ENCODE measurements around the gene MOB3A. TPM values are rescaled to one million over a fixed set of nuclear protein-coding genes. Genes with fewer than 3 reads are reported as not detected.

MOB3A gene
- total RNA-seq, 2 experiments from 2014 or later: 147 to 153 TPM

DNA sequence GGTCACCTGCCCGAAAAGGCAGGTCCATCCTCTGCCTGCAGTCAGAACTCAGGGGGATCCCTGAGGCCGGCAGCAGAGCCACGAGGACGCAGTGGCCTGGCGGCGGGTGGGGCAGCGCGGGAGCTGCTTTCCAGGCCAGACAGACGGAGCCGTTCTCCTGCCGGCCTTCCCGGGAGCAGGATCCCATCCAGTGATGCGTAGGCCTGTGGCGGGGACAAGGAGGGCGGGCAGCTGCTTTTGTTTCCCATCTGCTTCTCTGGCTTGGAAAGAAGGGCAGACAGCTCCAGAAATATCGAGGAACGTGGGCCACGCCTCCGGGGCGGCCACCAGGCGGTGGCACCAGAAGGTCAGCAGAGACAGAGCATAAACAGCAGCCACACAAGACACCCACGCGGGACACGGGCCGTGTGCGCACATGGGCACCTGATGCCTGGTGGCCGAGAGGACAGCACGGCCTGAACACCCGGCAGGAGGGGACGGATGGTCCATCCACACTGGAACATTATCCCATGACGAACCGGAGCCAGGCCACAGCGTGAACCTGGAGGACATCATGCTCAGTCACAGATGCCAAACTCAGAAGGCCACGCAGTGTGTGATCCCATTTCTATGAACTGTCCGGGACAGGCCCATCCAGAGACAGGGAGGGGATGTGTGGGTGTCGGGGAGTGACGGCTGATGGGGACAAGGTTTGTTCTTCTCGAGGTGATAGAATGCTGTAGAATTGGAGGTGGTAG lies 31.2 kb downstream of the MOB3A start:
- H3K27ac Mint-ChIP-seq: no peak overlapping the region
- peaks cover 19% of the 10 kb centered on the region for H3K4me1 Mint-ChIP-seq
- peaks cover 5% of the 10 kb centered on the region for H3K36me3 Mint-ChIP-seq
- DNase-seq: no peak
- H3K4me3 Mint-ChIP-seq: no peak overlapping the region
- H3K27me3 Mint-ChIP-seq: no peaks in the 10 kb centered on the region
- no peaks in the 10 kb centered on the region for H3K9me3 Mint-ChIP-seq

DNA sequence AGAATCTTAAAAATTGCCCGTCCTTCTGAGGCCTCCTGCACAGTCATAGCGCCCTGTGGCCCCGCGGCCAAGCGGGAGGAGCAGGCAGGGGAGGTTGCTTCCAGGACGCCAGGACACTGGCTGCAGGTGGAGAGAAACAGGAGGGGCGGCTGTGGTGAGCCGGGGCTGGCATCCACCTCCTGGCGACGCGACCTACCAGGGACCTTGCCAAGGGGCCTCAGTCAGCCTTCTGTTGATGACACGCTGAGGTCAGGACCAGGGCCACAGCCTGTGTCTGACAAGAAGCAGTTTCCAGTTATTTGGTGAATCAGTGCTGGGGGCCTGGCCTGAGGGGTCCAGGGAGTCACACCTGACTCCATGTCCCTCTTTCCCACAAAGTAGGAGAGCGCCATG lies 31.7 kb downstream of the MOB3A start:
- Mint-ChIP-seq H3K27ac (no peak overlapping the region), H3K4me1 (peaks cover 19% of the 10 kb centered on the region), H3K4me3 (no peak overlapping the region), H3K36me3 (no peaks in the 10 kb centered on the region), H3K9me3 (no peaks in the 10 kb centered on the region), H3K27me3 (no peaks in the 10 kb centered on the region)
- DNase-seq: no peak

DNA sequence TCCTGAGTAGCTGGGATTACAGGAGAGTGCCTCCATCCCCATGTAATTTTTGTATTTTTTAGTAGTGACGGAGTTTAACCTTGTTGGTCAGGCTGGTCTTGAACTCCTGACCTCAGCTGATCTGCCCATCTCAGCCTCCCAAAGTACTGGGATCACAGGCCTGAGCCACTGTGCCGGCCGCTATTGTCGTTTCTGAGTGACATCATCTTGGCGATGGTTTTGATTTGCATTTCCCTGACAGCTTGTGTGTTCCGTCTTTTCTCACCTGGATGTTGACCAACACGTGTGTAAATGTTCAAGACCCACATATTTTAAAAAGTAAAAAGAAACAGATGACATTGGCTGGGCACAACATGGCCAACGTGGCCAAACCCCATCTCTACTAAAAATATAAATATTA lies 32.3 kb downstream of the MOB3A start:
- peaks cover 22% of the 10 kb centered on the region for H3K4me1 Mint-ChIP-seq
- no peak overlapping the region for H3K4me3 Mint-ChIP-seq
- H3K27me3 Mint-ChIP-seq: no peaks in the 10 kb centered on the region
- H3K36me3 Mint-ChIP-seq: no peaks in the 10 kb centered on the region
- DNase-seq: no peak
- H3K9me3 Mint-ChIP-seq: no peaks in the 10 kb centered on the region
- H3K27ac Mint-ChIP-seq: no peak overlapping the region

DNA sequence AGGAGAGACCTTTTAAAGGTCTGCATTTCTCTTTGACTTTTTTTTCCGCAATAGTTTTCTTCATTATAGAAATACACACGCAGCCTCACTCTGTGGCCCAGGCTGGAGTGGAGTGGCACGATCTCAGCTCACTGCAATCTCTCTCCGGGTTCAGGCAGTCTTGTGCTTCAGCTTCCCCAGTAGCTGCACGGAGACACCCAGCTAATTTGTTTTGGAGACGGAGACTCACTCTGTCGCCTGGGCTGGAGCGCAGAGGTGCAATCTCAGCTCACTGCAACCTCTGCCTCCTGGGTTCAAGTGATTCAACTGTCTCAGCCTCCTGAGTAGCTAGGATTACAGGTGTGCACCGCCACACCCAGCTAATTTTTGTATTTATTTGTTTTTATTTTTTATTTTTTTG lies 33.4 kb downstream of the MOB3A start:
- no peak for DNase-seq
- Mint-ChIP-seq H3K27ac (peak overlapping the region; percentile 39), H3K9me3 (no peaks in the 10 kb centered on the region), H3K4me1 (peaks cover 25% of the 10 kb centered on the region), H3K36me3 (no peaks in the 10 kb centered on the region), H3K27me3 (no peaks in the 10 kb centered on the region), H3K4me3 (peak overlapping the region; percentile 88)

DNA sequence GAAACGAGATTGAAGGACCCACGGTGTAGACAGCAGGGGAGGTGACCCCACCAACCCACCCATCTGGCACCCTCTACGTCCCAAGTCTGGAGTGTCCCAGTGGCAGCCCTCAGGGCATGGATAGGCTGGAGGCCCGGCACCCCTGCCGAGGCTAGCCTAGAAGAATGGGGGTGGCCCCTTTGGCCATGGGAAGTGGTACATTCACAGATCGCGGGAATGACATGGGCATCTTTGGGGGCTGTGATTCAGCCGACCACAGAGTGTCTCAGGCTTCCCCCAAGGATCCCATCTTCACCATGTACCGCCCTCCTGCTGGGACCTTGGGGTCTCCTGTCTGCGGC lies 33.8 kb downstream of the MOB3A start:
- H3K4me1 Mint-ChIP-seq: peaks cover 25% of the 10 kb centered on the region
- H3K9me3 Mint-ChIP-seq: no peaks in the 10 kb centered on the region
- H3K27ac Mint-ChIP-seq: peak overlapping the region; percentile 95

DNA sequence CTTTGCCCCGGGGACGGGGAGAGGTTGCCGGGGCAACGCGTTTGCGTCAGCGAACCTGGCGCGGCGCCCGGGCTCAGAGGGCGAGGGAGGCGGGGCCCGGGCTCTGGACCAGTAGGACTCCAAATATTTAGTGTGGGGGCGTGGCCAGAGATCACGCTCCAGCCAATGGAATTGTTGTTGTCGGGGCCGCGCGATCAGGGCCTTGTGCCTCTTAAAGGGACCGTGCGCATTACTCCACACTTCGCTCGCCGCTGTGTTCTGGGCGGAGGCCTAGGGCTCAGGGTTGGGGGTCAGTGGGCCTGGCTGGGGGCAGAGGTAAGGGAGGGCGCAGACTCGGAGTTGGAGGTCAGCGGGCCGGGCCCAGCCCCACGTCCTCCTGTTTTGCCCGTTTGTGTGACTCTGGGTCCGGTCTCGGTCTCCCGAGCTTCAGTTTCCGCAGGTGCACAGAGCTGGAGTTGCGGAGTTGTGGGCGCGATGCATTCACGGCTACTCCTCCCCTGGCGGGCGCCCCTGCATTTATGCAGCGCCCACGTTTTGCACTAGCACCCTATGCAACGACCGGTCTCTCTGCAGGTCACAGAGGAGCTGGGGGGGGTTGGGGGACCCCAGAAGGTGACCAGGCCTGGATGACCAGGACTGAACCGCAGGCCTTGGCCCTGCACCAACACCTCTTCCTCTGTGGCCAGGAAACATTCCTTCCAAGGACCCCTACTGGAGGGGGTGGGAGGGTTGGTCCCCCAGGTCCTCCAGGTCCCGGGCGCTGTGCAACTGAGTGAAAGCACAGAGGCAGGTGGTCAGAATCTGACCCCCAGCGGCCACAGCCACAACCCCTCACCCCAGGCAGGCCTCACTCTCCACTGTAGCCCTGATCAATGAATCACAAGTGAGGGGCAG lies 34.4 kb downstream of the MOB3A start:
- peaks cover 30% of the 10 kb centered on the region for H3K4me1 Mint-ChIP-seq
- H3K36me3 Mint-ChIP-seq: no peaks in the 10 kb centered on the region
- H3K27ac Mint-ChIP-seq: peak overlapping the region; percentile 95
- H3K4me3 Mint-ChIP-seq: peak overlapping the region; percentile 88
- DNase-seq: peak; percentile 100
- H3K9me3 Mint-ChIP-seq: no peaks in the 10 kb centered on the region
- no peaks in the 10 kb centered on the region for H3K27me3 Mint-ChIP-seq

More for the DNA sequence above, 33.8 kb downstream of the MOB3A start:
- no peaks in the 10 kb centered on the region for H3K36me3 Mint-ChIP-seq
- H3K27me3 Mint-ChIP-seq: no peaks in the 10 kb centered on the region
- peak overlapping the region; percentile 88 for H3K4me3 Mint-ChIP-seq
- no peak for DNase-seq

DNA sequence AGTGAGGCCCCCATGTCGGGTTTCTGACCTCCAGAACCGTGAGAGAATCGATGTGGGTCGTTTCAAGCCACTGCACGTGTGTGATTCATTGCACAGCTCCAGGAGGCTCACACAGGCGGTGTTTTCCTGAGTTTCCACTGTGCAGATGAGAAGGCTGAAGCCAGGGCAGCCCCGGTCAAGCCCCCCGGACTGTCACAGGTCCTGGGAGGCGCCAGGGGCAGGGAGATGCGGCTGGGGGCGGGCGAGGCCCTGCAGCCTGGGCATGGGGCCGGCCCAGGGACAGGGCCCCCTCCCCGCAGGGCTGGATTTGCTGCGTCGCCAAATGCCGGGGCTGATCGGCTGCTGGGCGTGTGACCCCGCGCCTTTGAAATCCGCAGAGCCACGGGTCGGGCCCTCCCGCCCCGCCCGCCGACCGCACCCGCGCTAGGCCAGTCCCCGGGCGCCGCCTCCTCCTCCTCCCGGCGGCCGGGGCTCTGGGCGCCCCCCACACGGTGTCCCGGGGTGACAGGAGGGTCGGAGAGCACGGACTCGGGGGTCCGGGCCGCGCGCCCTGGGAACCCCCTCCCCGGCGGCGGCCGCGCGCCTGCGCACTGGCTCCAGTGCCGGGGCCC lies 35.1 kb downstream of the MOB3A start:
- peaks cover 35% of the 10 kb centered on the region for H3K4me1 Mint-ChIP-seq
- H3K9me3 Mint-ChIP-seq: no peaks in the 10 kb centered on the region
- no peaks in the 10 kb centered on the region for H3K36me3 Mint-ChIP-seq
- H3K27ac Mint-ChIP-seq: peak overlapping the region; percentile 98
- DNase-seq: no peak
- H3K27me3 Mint-ChIP-seq: no peaks in the 10 kb centered on the region
- H3K4me3 Mint-ChIP-seq: peak overlapping the region; percentile 91

DNA sequence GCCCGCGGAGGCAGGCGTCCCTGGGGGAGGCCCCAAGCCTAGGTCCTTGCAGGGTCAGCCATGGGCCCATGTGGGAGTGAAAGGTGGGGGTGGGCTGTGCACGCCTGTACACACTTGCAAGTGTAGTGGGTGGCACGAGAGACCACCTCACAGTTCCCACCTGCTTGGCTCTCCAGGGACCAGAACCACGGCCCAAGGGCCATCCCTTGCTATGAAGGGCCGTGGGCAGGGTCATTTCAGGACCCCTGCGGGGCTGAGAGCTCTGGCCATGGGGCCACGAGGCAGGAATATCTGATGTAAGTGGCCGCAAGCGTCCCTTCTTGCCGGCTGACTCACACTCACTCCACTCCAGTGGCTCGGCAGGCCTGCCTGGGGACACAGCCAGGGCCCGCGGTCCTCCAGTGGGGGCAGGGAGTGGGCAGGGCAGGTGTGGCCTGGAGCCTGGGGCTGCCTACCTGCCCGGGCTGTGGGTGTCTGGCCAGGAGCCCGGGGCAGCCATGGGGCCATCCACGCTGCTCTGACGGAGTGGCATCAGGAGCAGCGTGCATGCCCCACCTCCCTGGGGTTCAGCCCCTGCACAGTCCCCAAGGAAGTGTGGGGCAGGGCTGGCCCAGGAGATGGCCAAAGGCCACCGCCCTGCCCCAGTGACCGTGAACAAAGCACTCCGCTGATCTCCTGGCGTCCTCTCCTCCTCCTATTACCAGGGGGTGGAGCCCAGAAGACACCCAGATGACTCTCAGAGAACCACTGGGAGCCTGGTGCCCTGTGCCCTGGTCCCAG lies 36.5 kb downstream of the MOB3A start:
- DNase-seq: no peak
- Mint-ChIP-seq H3K36me3 (no peaks in the 10 kb centered on the region), H3K9me3 (no peaks in the 10 kb centered on the region), H3K27me3 (no peaks in the 10 kb centered on the region), H3K4me1 (peaks cover 45% of the 10 kb centered on the region), H3K27ac (peak overlapping the region; percentile 98), H3K4me3 (peak overlapping the region; percentile 91)

DNA sequence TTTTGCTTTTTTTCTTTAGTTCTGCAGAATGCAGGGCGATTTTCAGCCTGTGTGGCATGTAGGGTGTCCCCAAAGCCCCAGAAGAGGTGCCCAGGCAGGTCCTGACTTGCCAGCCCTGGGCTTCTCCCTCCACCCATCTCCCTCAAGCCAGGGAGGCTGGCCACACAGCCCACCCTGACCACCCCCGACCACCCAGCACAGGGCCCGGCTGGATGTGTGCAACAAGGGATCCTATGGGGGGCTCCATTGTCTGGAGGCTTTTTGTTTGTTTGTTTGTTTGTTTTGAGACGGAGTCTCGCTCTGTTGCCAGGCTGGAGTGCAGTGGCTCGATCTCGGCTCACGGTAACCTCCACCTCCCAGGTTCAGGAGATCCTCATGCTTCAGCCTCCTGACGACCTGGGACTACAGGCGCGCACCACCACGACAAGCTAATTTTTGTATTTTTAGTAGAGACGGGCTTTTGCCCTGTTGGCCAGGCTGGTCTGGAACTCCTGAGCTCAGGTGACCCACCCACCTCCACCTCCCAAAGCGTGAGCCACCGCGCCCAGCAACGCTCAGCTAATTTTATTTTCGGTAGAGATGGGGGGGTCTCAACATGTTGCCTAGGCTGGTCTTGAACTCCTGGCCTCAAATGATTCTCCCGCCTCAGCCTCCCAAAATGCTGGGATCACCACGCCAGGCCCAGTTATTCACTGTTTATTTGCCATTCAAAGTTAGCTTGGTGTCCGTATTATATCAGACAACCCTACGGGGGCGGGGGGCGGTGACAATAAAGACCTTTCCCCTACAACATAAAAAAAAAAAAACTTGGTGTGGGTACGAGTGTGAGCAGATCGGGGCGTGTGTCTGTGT lies 37.3 kb downstream of the MOB3A start:
- Mint-ChIP-seq H3K27me3 (no peaks in the 10 kb centered on the region), H3K4me3 (peak overlapping the region; percentile 29), H3K27ac (peak overlapping the region; percentile 42), H3K9me3 (no peaks in the 10 kb centered on the region), H3K4me1 (peaks cover 47% of the 10 kb centered on the region), H3K36me3 (no peaks in the 10 kb centered on the region)
- DNase-seq: no peak

DNA sequence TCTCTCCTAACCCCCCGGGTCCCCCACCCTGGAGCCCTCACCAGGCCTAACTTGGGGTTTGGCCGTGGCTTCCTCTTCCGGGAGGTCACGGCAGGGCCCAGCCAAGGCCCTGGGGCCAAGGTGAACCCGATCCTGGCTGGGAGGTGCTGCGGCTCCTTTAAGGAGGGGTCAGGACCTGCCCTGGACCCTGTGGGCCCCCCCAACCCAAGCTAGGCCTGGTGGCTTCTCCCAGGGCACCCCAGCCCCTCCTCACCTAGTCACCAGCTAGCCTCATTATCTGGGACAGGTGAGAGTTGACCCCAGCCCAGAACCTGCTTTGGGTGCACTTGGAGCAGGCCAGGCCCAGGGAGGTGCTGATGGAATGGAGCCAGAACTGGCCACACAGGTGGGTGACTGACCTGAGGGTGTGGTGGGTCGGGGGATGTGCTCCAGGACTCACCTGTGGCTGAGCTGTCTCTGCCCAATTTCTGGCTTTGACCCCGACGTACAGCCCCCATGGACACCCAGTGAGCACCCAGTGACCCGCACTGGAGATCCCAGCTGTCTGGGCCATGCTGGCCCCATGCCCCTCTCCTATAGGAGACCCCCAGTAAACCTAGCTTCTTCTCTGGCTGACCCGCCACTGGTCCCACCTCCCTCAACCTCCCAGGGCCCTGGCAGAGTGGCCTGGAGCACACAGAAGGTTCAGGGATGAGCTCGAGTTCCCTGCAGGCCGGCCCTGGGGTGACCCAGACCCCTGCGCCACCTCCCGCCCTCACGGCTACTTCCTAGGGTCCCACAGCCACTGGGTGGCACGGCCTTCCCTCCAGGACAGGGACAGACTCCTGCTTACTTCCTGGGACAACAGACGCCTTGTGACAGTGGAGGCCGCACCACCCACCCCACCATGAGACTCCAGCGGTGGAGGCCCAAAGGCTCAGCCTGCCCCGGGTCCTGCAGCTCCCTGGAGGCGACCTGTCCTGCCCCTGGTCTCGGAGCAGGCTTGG lies 38.3 kb downstream of the MOB3A start:
- Mint-ChIP-seq H3K9me3 (no peaks in the 10 kb centered on the region), H3K36me3 (no peaks in the 10 kb centered on the region), H3K27ac (peak overlapping the region; percentile 56), H3K4me3 (no peak overlapping the region), H3K27me3 (no peaks in the 10 kb centered on the region), H3K4me1 (peaks cover 46% of the 10 kb centered on the region)
- no peak for DNase-seq

DNA sequence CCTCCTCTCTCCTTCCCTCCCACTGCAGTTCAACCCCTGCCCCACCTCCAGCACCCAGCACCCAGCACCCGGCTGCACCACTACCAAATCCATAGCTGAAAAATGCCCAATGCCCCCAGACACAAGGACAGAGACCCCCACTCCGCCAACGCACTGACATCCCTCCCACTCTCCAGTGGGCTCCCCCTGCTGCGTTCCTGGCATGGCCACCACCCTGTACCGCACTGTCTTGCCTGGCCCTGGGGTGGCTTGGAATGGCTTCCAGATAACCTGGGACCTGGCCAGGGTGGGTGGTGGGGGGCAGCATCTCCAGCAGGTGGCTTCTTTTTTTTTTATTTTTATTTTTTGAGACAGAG lies 39.3 kb downstream of the MOB3A start:
- Mint-ChIP-seq H3K27me3 (no peaks in the 10 kb centered on the region), H3K27ac (peak overlapping the region; percentile 85), H3K4me3 (peak overlapping the region; percentile 22), H3K9me3 (no peaks in the 10 kb centered on the region), H3K36me3 (no peaks in the 10 kb centered on the region), H3K4me1 (peaks cover 45% of the 10 kb centered on the region)
- no peak for DNase-seq

DNA sequence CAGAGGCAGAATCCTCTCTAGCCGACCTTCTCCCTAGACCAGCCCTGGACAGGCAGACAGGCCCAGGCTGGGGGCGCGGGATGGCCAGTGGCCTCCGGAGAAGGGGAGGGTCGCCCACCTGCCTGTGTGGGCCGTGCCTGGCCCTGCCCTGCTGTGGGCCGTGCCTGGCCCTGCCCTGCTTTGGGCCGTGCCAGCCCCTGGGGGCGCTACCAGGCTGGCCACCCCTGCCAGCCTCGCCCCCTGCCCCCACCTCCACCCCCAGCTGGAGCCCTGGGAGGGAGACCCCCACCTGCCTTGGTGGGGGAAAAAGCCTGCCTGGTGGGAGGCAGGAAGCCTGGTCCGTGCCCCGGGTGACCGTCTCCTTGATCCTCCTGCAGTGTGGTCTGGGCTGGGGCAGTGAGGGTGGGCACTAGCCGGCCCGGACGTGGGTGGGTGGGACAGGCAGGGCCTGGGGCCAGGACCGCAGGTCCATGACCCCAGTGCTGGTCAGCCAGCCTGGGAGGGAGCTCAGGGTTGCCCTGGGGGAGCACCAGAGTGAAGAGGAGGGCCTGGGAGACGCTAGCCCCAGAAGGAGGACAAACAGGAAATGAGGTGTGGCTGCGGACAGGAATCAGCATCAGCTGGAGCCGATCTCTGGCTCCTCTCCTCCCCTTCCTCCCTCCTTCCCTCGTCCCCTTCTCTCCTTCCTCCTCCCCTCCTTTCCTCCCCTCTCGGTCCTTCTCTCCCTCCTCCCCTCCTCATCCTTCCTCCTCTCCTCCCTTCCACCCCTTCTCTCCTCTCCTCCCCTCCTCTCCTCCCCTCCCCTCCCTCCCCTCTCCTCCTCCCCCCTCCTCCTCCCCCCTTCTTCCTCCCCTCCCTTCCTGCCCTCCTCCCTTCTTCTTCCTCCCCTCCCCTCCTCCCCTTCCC lies 39.9 kb downstream of the MOB3A start:
- DNase-seq: no peak
- Mint-ChIP-seq H3K4me3 (peak overlapping the region; percentile 68), H3K27ac (peak overlapping the region; percentile 85), H3K27me3 (no peaks in the 10 kb centered on the region), H3K9me3 (no peaks in the 10 kb centered on the region), H3K36me3 (no peaks in the 10 kb centered on the region), H3K4me1 (peaks cover 49% of the 10 kb centered on the region)
